SK-MEL-5 (cell line): ENCODE data around the gene IFNK. TPM values are rescaled to one million over a fixed set of nuclear protein-coding genes. Genes with fewer than 3 reads are reported as not detected.

Experiments used
- DNase-seq: peaks from one replicate; pipeline ENCODE4 v3.0.0-alpha.2; 2016; ENCODE audit warnings: low read depth, low spot score
- in situ Hi-C: cut with HindIII; loops from 2 replicates; pipeline ENCODE4 v1.10.0; 2016; ENCODE audit warnings: low sequenced_read_pairs, high pct_unique_total_duplicates, low pct_unique_long_range_greater_than_20kb
- total RNA-seq: library from RNA; depleted of rRNA; stranded (reverse); fragments of >200 nt; shearing (Covaris generic); gene quantifications from 2 replicates; pipeline ENCODE4 v1.2.3, GENCODE V29; 2014

The IFNK gene
- total RNA-seq, 1 experiment from 2014 or later = not detected

GRCh38 chr9:27533311-27533710, 9.2 kb downstream of the IFNK start:
- no peak for DNase-seq
- in situ Hi-C loops = no loop called here

GRCh38 chr9:27534131-27534530, 10.0 kb downstream of the IFNK start:
- DNase-seq = no peak
- in situ Hi-C loops = no loop called here

GRCh38 chr9:27534658-27535209, 10.6 kb downstream of the IFNK start:
- in situ Hi-C loops = no loop called here
- no peak for DNase-seq

- in situ Hi-C loops = no loop called here
- no peak for DNase-seq
Measured at GRCh38 chr9:27535701-27536118, 11.6 kb downstream of the IFNK start.

- in situ Hi-C loops = no loop called here
- DNase-seq = no peak
Measured at GRCh38 chr9:27536168-27536567, 12.1 kb downstream of the IFNK start.

GRCh38 chr9:27537027-27537435, 12.9 kb downstream of the IFNK start:
- in situ Hi-C loops = no loop called here
- no peak for DNase-seq

GRCh38 chr9:27537756-27538155, 13.7 kb downstream of the IFNK start:
- DNase-seq = no peak
- in situ Hi-C loops = no loop called here

GRCh38 chr9:27538647-27539046, 14.6 kb downstream of the IFNK start:
- no peak for DNase-seq
- in situ Hi-C loops = no loop called here

GRCh38 chr9:27539479-27540441, 15.7 kb downstream of the IFNK start:
- DNase-seq = no peak

GRCh38 chr9:27540502-27540901, 16.4 kb downstream of the IFNK start:
- in situ Hi-C loops = no loop called here
- no peak for DNase-seq

More at GRCh38 chr9:27539479-27540441, 15.7 kb downstream of the IFNK start:
- in situ Hi-C loops = no loop called here

- in situ Hi-C loops = no loop called here
- no peak for DNase-seq
Measured at GRCh38 chr9:27541740-27542139, 17.6 kb downstream of the IFNK start.

- DNase-seq = no peak
- in situ Hi-C loops = no loop called here
Measured at GRCh38 chr9:27542508-27542907, 18.4 kb downstream of the IFNK start.

GRCh38 chr9:27545471-27545870, 21.4 kb downstream of the IFNK start:
- in situ Hi-C loops = no loop called here
- DNase-seq = no peak

- no peak for DNase-seq
- in situ Hi-C loops = no loop called here
Measured at GRCh38 chr9:27548055-27548741, 24.1 kb downstream of the IFNK start.

GRCh38 chr9:27549196-27549755, 25.2 kb downstream of the IFNK start:
- no peak for DNase-seq
- in situ Hi-C loops = no loop called here

GRCh38 chr9:27554712-27555111, 30.6 kb downstream of the IFNK start:
- in situ Hi-C loops = no loop called here
- DNase-seq = no peak

- in situ Hi-C loops = no loop called here
- DNase-seq = no peak
Measured at GRCh38 chr9:27556470-27556869, 32.4 kb downstream of the IFNK start.

- in situ Hi-C loops = no loop called here
- no peak for DNase-seq
Measured at GRCh38 chr9:27558307-27558706, 34.2 kb downstream of the IFNK start.
